Measurements from ENCODE around the gene TBC1D10A.

The TBC1D10A gene

DNA sequence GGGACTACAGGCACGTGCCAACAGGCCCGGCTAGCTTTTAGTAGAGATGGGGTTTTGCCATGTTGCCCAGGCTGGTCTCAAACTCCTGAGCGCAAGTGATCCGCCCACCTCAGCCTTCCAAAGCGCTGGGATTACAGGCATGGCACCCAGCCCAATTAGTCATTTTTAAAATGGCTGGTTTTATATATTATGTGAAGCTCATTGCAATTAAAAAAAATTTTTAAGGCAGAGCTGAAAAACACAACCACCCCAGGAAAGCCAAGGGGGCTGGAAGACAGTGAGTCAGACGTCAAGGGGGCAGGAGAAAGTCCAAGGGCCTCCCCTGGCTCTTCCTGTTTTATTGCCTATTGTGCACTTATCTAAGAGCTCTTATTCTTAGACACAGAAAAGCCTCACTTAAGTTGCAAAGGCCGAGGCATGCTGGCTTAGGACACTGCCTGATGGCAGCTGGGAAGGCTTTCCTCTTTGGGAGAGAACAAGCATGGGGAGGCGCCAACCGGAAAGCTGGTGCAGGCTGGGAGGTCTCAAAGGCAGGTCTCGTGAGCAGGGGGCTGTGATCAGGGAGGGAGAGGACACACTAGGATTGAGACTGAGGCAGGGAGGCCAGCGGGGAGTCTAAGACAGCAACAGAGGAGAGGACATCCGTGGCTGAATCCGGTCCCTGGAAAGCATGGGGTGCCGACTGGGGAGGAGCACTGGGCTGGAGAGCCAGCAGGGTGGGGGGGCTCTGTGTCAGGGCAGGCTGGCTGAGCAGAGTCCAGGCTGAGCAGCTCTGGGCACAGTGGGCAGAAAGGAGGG lies 49.0 kb downstream of the TBC1D10A start:
- no peak overlapping the region for H3K27ac ChIP-seq
- TF ChIP-seq, protein P1, sequence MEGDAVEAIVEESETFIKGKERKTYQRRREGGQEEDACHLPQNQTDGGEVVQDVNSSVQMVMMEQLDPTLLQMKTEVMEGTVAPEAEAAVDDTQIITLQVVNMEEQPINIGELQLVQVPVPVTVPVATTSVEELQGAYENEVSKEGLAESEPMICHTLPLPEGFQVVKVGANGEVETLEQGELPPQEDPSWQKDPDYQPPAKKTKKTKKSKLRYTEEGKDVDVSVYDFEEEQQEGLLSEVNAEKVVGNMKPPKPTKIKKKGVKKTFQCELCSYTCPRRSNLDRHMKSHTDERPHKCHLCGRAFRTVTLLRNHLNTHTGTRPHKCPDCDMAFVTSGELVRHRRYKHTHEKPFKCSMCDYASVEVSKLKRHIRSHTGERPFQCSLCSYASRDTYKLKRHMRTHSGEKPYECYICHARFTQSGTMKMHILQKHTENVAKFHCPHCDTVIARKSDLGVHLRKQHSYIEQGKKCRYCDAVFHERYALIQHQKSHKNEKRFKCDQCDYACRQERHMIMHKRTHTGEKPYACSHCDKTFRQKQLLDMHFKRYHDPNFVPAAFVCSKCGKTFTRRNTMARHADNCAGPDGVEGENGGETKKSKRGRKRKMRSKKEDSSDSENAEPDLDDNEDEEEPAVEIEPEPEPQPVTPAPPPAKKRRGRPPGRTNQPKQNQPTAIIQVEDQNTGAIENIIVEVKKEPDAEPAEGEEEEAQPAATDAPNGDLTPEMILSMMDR (IDR thresholded peaks at IDR 0.05) = no peak
- no peak for TF ChIP-seq ZFX (IDR thresholded peaks at IDR 0.05; ENCODE audit: borderline replicate concordance)

DNA sequence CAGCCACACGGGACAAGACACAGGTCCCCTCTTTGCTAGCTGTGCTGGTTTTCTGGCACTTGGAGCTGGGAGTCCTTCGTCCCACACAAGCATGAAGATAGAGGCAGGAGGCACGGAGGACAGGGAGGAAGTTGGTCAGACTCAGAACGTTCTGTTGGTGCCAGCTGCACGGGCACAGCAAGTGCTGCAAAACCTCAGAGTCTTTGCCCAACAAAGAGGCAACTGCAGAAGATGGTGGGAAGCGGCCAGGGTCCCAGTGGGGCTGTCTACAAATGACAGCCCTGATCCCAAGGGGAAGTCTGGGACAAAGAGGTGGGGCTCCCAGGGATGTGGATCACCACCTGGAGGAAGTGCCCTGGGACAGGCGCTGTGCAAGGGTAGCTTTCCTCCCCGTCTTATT lies 50.7 kb downstream of the TBC1D10A start:
- TF ChIP-seq, protein P1 (IDR thresholded peaks at IDR 0.05) = no peak
- TF ChIP-seq ZFX (IDR thresholded peaks at IDR 0.05; ENCODE audit: borderline replicate concordance) = no peak
- no peak overlapping the region for H3K27ac ChIP-seq

DNA sequence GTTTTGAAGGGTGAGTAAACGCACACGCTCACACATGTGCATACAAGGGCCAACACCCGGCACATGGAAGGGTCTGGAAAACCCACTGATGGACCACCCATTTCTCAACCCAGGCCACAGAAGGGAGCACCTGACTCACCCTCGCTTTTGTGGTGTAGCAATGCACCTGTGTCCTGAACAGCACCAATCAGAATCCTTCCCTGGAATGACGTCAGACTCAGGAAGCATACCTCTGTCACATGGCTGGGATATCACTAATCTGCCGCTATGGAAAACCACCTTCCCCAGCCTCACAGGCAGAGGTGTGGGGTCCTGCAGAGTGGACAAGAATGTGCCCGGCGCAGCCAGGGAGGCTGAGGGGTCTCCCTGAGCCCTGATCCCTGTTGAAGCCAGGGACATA lies 51.1 kb downstream of the TBC1D10A start:
- H3K27ac ChIP-seq = no peak overlapping the region
- no peak for TF ChIP-seq ZFX (IDR thresholded peaks at IDR 0.05; ENCODE audit: borderline replicate concordance)
- TF ChIP-seq, protein P1 (IDR thresholded peaks at IDR 0.05) = no peak

DNA sequence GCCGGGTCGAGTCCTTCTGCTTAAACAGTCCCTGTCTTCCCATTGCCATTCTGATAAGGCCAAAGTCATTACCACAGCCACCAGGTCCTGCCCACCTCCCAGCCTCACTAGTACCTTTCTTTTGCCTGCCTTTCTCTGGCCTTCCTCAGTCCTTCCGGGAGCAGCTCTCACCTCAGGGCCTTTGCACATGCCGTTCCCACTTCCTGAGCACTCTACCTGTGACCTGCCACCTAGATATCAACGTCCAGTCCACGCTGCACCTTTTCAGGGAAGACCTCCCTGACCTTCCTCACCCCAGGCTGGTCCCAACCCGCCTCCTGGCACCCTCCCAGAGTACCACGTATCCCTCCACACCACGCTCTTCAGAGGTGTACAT lies 52.3 kb downstream of the TBC1D10A start:
- H3K27ac ChIP-seq = no peak overlapping the region
- no peak for TF ChIP-seq ZFX (IDR thresholded peaks at IDR 0.05; ENCODE audit: borderline replicate concordance)
- TF ChIP-seq, protein P1 (IDR thresholded peaks at IDR 0.05) = no peak

DNA sequence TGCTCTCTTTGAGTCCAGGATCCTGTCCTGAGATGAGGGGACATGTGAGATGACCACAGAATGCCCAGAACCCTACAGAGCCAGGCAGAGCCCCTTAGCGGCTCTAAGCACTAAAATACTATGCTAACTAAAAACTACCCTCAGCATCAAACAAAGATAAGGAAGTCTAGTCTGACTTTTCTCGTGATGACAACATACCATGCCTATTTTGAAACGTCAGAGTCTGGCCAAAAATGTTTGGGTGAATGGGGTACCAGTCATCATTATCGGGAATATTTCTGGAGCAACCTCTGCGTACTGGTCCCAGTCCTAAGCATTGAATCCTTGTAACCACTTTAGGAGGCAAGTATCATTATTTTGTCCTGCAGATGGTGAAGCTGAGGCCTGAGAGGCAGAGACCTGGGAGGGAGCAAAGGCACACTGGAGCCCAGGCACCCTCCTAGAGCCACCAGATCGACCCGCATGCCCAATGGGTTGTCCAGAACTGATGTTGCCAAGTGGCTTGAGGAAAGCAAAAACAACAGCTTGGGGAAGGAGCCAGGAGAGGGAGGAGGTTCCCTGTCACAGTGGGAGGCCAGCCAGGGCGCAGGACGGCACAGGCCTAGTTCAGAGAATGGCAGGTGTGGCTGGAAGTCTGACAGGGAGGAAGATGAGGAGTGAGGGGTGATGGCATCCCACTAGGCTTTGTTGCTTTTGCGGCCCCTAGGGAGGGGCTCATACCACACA lies 52.9 kb downstream of the TBC1D10A start:
- no peak overlapping the region for H3K27ac ChIP-seq
- TF ChIP-seq ZFX (IDR thresholded peaks at IDR 0.05; ENCODE audit: borderline replicate concordance) = no peak
- TF ChIP-seq, protein P1 (IDR thresholded peaks at IDR 0.05) = no peak

DNA sequence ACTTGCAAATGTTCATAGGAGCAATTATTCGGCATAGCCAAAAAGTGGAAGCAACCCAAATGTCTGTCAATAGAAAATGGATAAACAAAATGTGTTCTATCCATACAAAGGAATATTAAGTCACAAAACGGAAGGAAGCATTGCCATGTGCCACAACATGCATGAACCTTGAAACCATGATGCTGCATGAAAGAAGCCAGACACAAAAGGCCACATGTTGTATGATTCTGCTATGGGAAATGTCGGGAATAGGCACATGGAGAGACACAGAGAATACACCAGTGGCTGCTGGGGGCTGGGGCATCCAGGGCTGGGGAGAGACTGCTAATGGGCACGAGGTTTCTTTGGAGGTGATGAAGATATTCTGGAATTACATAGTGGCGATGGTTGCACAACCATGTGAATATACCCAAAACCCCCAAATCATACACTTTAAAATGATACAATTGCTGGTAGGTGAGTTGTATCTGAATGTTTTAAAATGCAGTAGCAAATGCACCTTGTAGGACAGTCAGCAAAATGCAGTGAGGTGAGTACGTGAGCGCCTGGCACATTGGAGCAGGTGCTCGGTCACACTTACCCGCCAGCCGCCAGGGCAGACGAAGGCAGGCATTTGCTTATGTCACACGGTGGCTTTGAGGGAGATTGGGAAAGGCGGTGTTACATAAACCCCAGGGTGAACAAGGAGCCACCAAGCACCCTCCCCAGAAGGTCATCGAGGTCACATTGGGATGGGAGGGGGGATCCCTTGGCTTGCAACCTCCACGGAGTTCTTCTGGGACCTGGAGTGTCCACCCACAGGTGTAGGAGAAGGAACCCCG lies 53.8 kb downstream of the TBC1D10A start:
- no peak overlapping the region for H3K27ac ChIP-seq
- TF ChIP-seq, protein P1 (IDR thresholded peaks at IDR 0.05) = no peak
- TF ChIP-seq ZFX (IDR thresholded peaks at IDR 0.05; ENCODE audit: borderline replicate concordance) = no peak

Data from 22Rv1 (cell line).